K562 (cell line): ENCODE results near the gene MED17. TPM values are rescaled to one million over a fixed set of nuclear protein-coding genes. Genes with fewer than 3 reads are reported as not detected.

Experiments
- BCOR ChIP-seq: fragments of 450-650 bp; IDR thresholded peaks from 2 replicates; pipeline ENCODE4 v1.6.1; 2016
- BRD9 ChIP-seq: fragments of 450-650 bp; IDR thresholded peaks from 2 replicates; pipeline ENCODE4 v1.6.1; 2018; ENCODE audit warnings: low read depth; ENCODE audit not compliant: partially characterized antibody
- CTCF ChIP-seq, 3 experiments: IDR thresholded peaks in 2 of 3; conservative IDR thresholded peaks in 1 of 3; 2 replicates each; pipeline ENCODE4 v1.5.1; 2011 to 2012; ENCODE audit warnings: low read length in 3 of 3, mild to moderate bottlenecking in 3 of 3, control low read depth in 2 of 3, improper control_type of control experiment in 1 of 3, inconsistent platforms in 1 of 3, low read depth in 1 of 3, mixed read lengths in 1 of 3, moderate library complexity in 1 of 3; ENCODE audit not compliant: insufficient read depth in 2 of 3
- CXXC5 ChIP-seq: fragments of 250-450 bp; sonication (Bioruptor Pico); IDR thresholded peaks from 2 replicates; pipeline ENCODE4 v1.8.0; 2022; ENCODE audit warnings: inconsistent platforms, mild to moderate bottlenecking, moderate library complexity
- DEAF1 ChIP-seq: fragments of 450-650 bp; formaldehyde crosslinking; IDR thresholded peaks from 2 replicates; pipeline ENCODE4 v1.4.0; 2020; ENCODE audit warnings: mild to moderate bottlenecking, moderate library complexity
- HNRNPH1 ChIP-seq: fragments of 200-400 bp; formaldehyde crosslinking; optimal IDR thresholded peaks from 2 replicates; pipeline ENCODE3; 2017; ENCODE audit warnings: low read depth, mild to moderate bottlenecking, low read length, moderate library complexity
- NFIC ChIP-seq: fragments of 450-650 bp; IDR thresholded peaks from 2 replicates; pipeline ENCODE4 v1.6.1; 2017; ENCODE audit warnings: mild to moderate bottlenecking, inconsistent platforms
- PHF8 ChIP-seq: fragments of 200-600 bp; sonication (generic); IDR thresholded peaks from 2 replicates; pipeline ENCODE4 v1.6.1; 2012; ENCODE audit warnings: mixed run types, mild to moderate bottlenecking, inconsistent platforms, low read length, moderate library complexity, borderline replicate concordance
- POLR3A ChIP-seq: IDR thresholded peaks from 2 replicates; pipeline ENCODE4 v1.6.1; 2011; ENCODE audit warnings: borderline replicate concordance, mild to moderate bottlenecking, moderate library complexity; ENCODE audit not compliant: insufficient read length, insufficient read depth; ENCODE audit errors: extremely low read depth
- RAD21 ChIP-seq, 2 experiments: fragments of 250-450 bp in 1 of 2; fragments of 450-650 bp in 1 of 2; sonication (Bioruptor Pico) in 1 of 2; formaldehyde crosslinking in 1 of 2; IDR thresholded peaks in 1 of 2; conservative IDR thresholded peaks in 1 of 2; 2 replicates each; pipeline versions ENCODE4 v1.4.0 to v1.8.0; 2020 to 2022; ENCODE audit warnings: mild to moderate bottlenecking in 2 of 2, moderate library complexity in 1 of 2
- RERE ChIP-seq: sonication (generic); formaldehyde crosslinking; IDR thresholded peaks from 2 replicates; pipeline ENCODE4 v1.8.0; 2023; ENCODE audit warnings: missing genetic modification reagents, mild to moderate bottlenecking, borderline replicate concordance
- TAF15 ChIP-seq: fragments of 200-400 bp; formaldehyde crosslinking; IDR thresholded peaks from 2 replicates; pipeline ENCODE4 v1.6.1; 2017; ENCODE audit warnings: mild to moderate bottlenecking, low read depth, low read length, moderate library complexity
- ZBTB12 ChIP-seq: fragments of 250-450 bp; sonication (Bioruptor Pico); IDR thresholded peaks from 2 replicates; pipeline ENCODE4 v1.4.0; 2020
- ZBTB8A ChIP-seq: fragments of 450-650 bp; IDR thresholded peaks from 2 replicates; pipeline ENCODE4 v1.6.1; 2018; ENCODE audit warnings: mild to moderate bottlenecking, moderate library complexity; ENCODE audit not compliant: partially characterized antibody
- ZFX ChIP-seq: sonication (generic); formaldehyde crosslinking; IDR thresholded peaks from 2 replicates; pipeline ENCODE4 v1.8.0; 2022; ENCODE audit warnings: mild to moderate bottlenecking, missing genetic modification reagents, moderate library complexity
- ZNF12 ChIP-seq: sonication (generic); formaldehyde crosslinking; IDR thresholded peaks from 2 replicates; pipeline ENCODE4 v1.4.0; 2020; ENCODE audit warnings: mild to moderate bottlenecking, missing genetic modification reagents
- polyA plus RNA-seq, 8 experiments: library from polyadenylated mRNA; depleted of rRNA in 4 of 8; stranded (reverse) in 5 of 8; unstranded in 3 of 8; fragments of >200 nt; fragmentation: Nextera tagmentation in 2 of 8; fragmentation: Illumina TruSeq in 1 of 8; extraction: Ambion mirVana in 2 of 8; extraction: Trizol in 1 of 8; gene quantifications; 2 replicates each; pipeline versions ENCODE4 v1.2.1 to v1.2.3, GENCODE V29; 2011 to 2014; ENCODE audit warnings: inconsistent platforms in 1 of 8, missing spikeins in 1 of 8
- total RNA-seq, 7 experiments: library from RNA; depleted of rRNA in 6 of 7; stranded (reverse); fragments of >200 nt in 6 of 7; fragmentation: Illumina TruSeq in 2 of 7; extraction: Trizol in 2 of 7; gene quantifications; 2 replicates each; pipeline versions ENCODE4 v1.2.1 to v1.2.3, GENCODE V29; 2011 to 2021; ENCODE audit warnings: low replicate concordance in 1 of 7

Gene MED17
- total and polyA plus RNA-seq, 9 of the 15 experiments (the other 6 are each of a cell fraction or from before 2014, with no cell fraction given), result 6.7 to 34.7 (median 26.8) TPM

GRCh38 chr11:93784145-93784934, at the start of gene MED17 (continued):
- TF ChIP-seq DEAF1 (CRISPR knock-in tag), result 0 out of 2 replicates have a peak, but pooled peaks have one; percentile 10
- TF ChIP-seq POLR3A, result no peak
- peak; percentile 95 for TF ChIP-seq ZFX (CRISPR knock-in tag)
- TF ChIP-seq PHF8, result peak; percentile 97; the same call in 1 of the 2 replicates
- TF ChIP-seq BRD9, result no peak
- peak; percentile 47 to 59 (median 57) for TF ChIP-seq CTCF (IDR thresholded peaks at IDR 0.05 in 2 of 3, conservative IDR thresholded peaks at IDR 0.05 in 1 of 3; ENCODE audit: insufficient read depth in 2 of 3, low read depth in 1 of 3, low read length in 3 of 3)
- 0 out of 2 replicates have a peak, but pooled peaks have one; percentile 30 for TF ChIP-seq RERE (CRISPR knock-in tag)
- TF ChIP-seq RAD21 (CRISPR knock-in tag; conservative IDR thresholded peaks at IDR 0.05 in 1 of 2, IDR thresholded peaks at IDR 0.05 in 1 of 2), result peak; percentile 15 to 33
- TF ChIP-seq CXXC5 (CRISPR knock-in tag), result peak; percentile 79
- TF ChIP-seq TAF15, result no peak
- no peak for TF ChIP-seq BCOR
- TF ChIP-seq ZBTB12 (CRISPR knock-in tag), result 0 out of 2 replicates have a peak, but pooled peaks have one; percentile 4
- TF ChIP-seq HNRNPH1, result no peak
- TF ChIP-seq ZBTB8A, result no peak
- no peak for TF ChIP-seq NFIC
- TF ChIP-seq ZNF12 (CRISPR knock-in tag), result 0 out of 2 replicates have a peak, but pooled peaks have one; percentile 62
